B cell (primary cell): ENCODE data around the gene SMCO2. TPM values are rescaled to one million over a fixed set of nuclear protein-coding genes. Genes with fewer than 3 reads are reported as not detected.

Source experiments
- ATAC-seq: fragments of 200-7000 bp; cut with Tn5 transposase; one replicate; pipeline ENCODE4 v1.10.0; 2021; ENCODE audit warnings: low read depth, mild to moderate bottlenecking, moderate number of reproducible peaks, moderate library complexity
- CTCF ChIA-PET: fragments of 350-600 bp; sonication (Branson Sonifier 250); formaldehyde crosslinking; loops from one replicate; lab custom pipeline; 2021; ENCODE audit warnings: antibody characterized with exemption, inconsistent platforms; lab: Charles Lee
- POLR2A ChIA-PET: fragments of 350-600 bp; sonication (Branson Sonifier 250); formaldehyde crosslinking; loops from one replicate; lab custom pipeline; 2021; ENCODE audit warnings: antibody characterized with exemption; lab: Charles Lee
- DNase-seq: peaks from one replicate; pipeline ENCODE4 v3.0.0; 2013
- H2AFZ ChIP-seq: 2 replicates; pipeline ENCODE4 v1.6.1; 2012; ENCODE audit warnings: mild to moderate bottlenecking, low read depth, low read length; ENCODE audit not compliant: insufficient read depth, poor library complexity, severe bottlenecking
- H3K27ac ChIP-seq, 2 donors: 1 replicate in 1 of 2; 2 replicates in 1 of 2; pipeline ENCODE4 v1.5.1; 2012 to 2013; ENCODE audit warnings: low read length in 2 of 2, mild to moderate bottlenecking in 2 of 2, moderate library complexity in 1 of 2
- H3K27me3 ChIP-seq, 4 experiments: fragments of 200-600 bp in 1 of 4; sonication (generic) in 1 of 4; replicated peaks in 1 of 4; 1 replicate in 2 of 4; 2 replicates in 2 of 4; pipeline versions ENCODE4 v1.6.1 to v1.7.0; 2013 to 2016; ENCODE audit warnings: low read length in 3 of 4, mild to moderate bottlenecking in 2 of 4, mixed read lengths in 1 of 4, moderate library complexity in 1 of 4; ENCODE audit not compliant: insufficient read depth in 4 of 4, control insufficient read depth in 3 of 4; ENCODE audit errors: control extremely low read depth in 1 of 4
- H3K36me3 ChIP-seq, 2 experiments: replicated peaks in 1 of 2; 1 replicate in 1 of 2; 2 replicates in 1 of 2; pipeline versions ENCODE4 v1.6.1 to v1.7.1; 2013; ENCODE audit warnings: low read length in 1 of 2; ENCODE audit not compliant: insufficient read depth in 2 of 2, control insufficient read depth in 1 of 2; ENCODE audit errors: control extremely low read depth in 1 of 2, extremely low read depth in 1 of 2
- H3K4me1 ChIP-seq, 2 donors: fragments of 200-600 bp in 1 of 2; sonication (generic) in 1 of 2; 1 replicate in 1 of 2; 2 replicates in 1 of 2; pipeline versions ENCODE4 v1.5.1 to v1.6.1; 2013 to 2017; ENCODE audit warnings: low read length in 2 of 2; ENCODE audit not compliant: control insufficient read depth in 2 of 2, insufficient read depth in 2 of 2
- H3K4me2 ChIP-seq: replicated peaks from 2 replicates; pipeline ENCODE3; 2012; ENCODE audit warnings: mild to moderate bottlenecking, low read depth, low read length; ENCODE audit not compliant: poor library complexity, severe bottlenecking
- H3K4me3 ChIP-seq, 5 experiments: fragments of 200-600 bp in 1 of 5; sonication (generic) in 1 of 5; 1 replicate in 3 of 5; 2 replicates in 2 of 5; pipeline versions ENCODE4 v1.5.1 to v1.7.0; 2011 to 2016; ENCODE audit warnings: low read length in 4 of 5, mild to moderate bottlenecking in 4 of 5, low read depth in 2 of 5, control low read depth in 1 of 5, moderate library complexity in 1 of 5; ENCODE audit not compliant: insufficient read depth in 1 of 5; ENCODE audit errors: control extremely low read depth in 1 of 5, extremely low read depth in 1 of 5
- H3K79me2 ChIP-seq: fragments of 200-600 bp; sonication (generic); one replicate; pipeline ENCODE4 v1.6.0; 2016; ENCODE audit warnings: low read length; ENCODE audit not compliant: control insufficient read depth, insufficient read depth
- H3K9ac ChIP-seq: fragments of 200-600 bp; sonication (generic); 2 replicates; pipeline ENCODE4 v1.6.1; 2017; ENCODE audit warnings: mild to moderate bottlenecking, low read length, moderate library complexity
- H3K9me3 ChIP-seq, 3 donors: one replicate each; pipeline versions ENCODE4 v1.6.1 to v1.7.1; 2013; ENCODE audit warnings: low read length in 2 of 3; ENCODE audit not compliant: control insufficient read depth in 2 of 3, insufficient read depth in 1 of 3; ENCODE audit errors: control extremely low read depth in 1 of 3
- H4K20me1 ChIP-seq: 2 replicates; pipeline ENCODE4 v1.6.0; 2012; ENCODE audit warnings: mild to moderate bottlenecking, low read length; ENCODE audit not compliant: insufficient read depth, control insufficient read depth, poor library complexity, severe bottlenecking
- H3K27ac Mint-ChIP-seq: one replicate; pipeline ENCODE4 v1.8.0; 2021; ENCODE audit warnings: mixed read lengths
- H3K27me3 Mint-ChIP-seq: one replicate; pipeline ENCODE4 v1.8.0; 2021; ENCODE audit warnings: mixed read lengths
- H3K4me1 Mint-ChIP-seq: one replicate; pipeline ENCODE4 v1.8.0; 2021; ENCODE audit warnings: mixed read lengths
- H3K4me3 Mint-ChIP-seq: one replicate; pipeline ENCODE4 v1.8.0; 2021; ENCODE audit warnings: mixed read lengths
- H3K9me3 Mint-ChIP-seq: one replicate; pipeline ENCODE4 v1.8.0; 2022; ENCODE audit warnings: mixed read lengths; ENCODE audit not compliant: insufficient read depth
- CTCF ChIP-seq: fragments of 200-600 bp; IDR thresholded peaks from one replicate; pipeline ENCODE4 v1.8.0; 2022; ENCODE audit warnings: antibody characterized with exemption, mild to moderate bottlenecking
- EZH2 ChIP-seq: IDR thresholded peaks from 2 replicates; pipeline ENCODE4 v1.6.1; 2012; ENCODE audit warnings: borderline replicate concordance, low read depth, mild to moderate bottlenecking, moderate library complexity, low read length; ENCODE audit not compliant: insufficient read depth, poor library complexity, severe bottlenecking
- whole genome bisulfite sequencing: methylation state at CpG from one replicate; pipeline ENCODE4 v1.1.5; 2013; ENCODE audit warnings: missing lambda C conversion rate; ENCODE audit not compliant: insufficient coverage; 5-methylcytosine and 5-hydroxymethylcytosine counted together
- intact Hi-C: fragments of 100-400 bp; cut with micrococcal nuclease; formaldehyde crosslinking; loops from one replicate; pipeline ENCODE4 v1.10.0; 2022
- polyA plus RNA-seq: library from polyadenylated mRNA; depleted of rRNA; stranded (reverse); fragments of >200 nt; gene quantifications from 2 replicates; pipeline ENCODE4 v1.2.3, GENCODE V29; 2012
- total RNA-seq, 2 donors: library from RNA; stranded (reverse); fragments of 120-200 nt in 1 of 2; gene quantifications; 1 replicate in 1 of 2; 2 replicates in 1 of 2; pipeline versions ENCODE4 v1.2.3 to v1.2.4, GENCODE V29; 2013 to 2022

Gene SMCO2
- total and polyA plus RNA-seq, 2 donors (not counting 1 experiment from before 2014, with no cell fraction given) = 0.15 TPM; not detected in 1

- POLR2A ChIA-PET = no interaction called here
- Histone ChIP-seq H2AFZ (no peak overlapping the region), H3K36me3 (no peaks in the 10 kb centered on the region), H3K79me2 (no peaks in the 10 kb centered on the region), H3K4me1 (peaks cover 26 to 30% of the 10 kb centered on the region in 2 donors), H3K9ac (no peak overlapping the region), H4K20me1 (no peaks in the 10 kb centered on the region), H3K4me3 (no peak overlapping the region), H3K4me2 (no peak overlapping the region), H3K27ac (no peak overlapping the region), H3K9me3 (no peaks in the 10 kb centered on the region), H3K27me3 (no peaks in the 10 kb centered on the region)
- no peaks in the 10 kb centered on the region for H3K9me3 Mint-ChIP-seq
- intact Hi-C loops = loop anchor here (10.0 kb wide), 1 partner anchor 257 kb away; the partner anchor contains the start of genes KLHL42 and MANSC4
- H3K27ac Mint-ChIP-seq = no peak overlapping the region
- CTCF ChIA-PET = no interaction called here
- ATAC-seq = no peak
- peaks cover 37% of the 10 kb centered on the region for H3K4me1 Mint-ChIP-seq
- 100% methylated on average over 3 of the region's 9 CpGs for WGBS
- DNase-seq = no peak
- no peaks in the 10 kb centered on the region for H3K27me3 Mint-ChIP-seq
- TF ChIP-seq CTCF (no peak), EZH2 (no peak)
- no peak overlapping the region for H3K4me3 Mint-ChIP-seq
Observed at GRCh38 chr12:27527512-27527911, 81.0 kb downstream of the SMCO2 start.

GRCh38 chr12:27528788-27529187 is 82.3 kb downstream of the SMCO2 start:
- Histone ChIP-seq H3K4me2 (no peak overlapping the region), H3K27ac (no peak overlapping the region), H3K36me3 (no peaks in the 10 kb centered on the region), H2AFZ (no peak overlapping the region), H3K9ac (no peak overlapping the region), H3K79me2 (no peaks in the 10 kb centered on the region), H3K4me3 (no peak overlapping the region), H3K4me1 (peaks cover 33 to 37% of the 10 kb centered on the region in 2 donors), H3K27me3 (no peaks in the 10 kb centered on the region), H4K20me1 (no peaks in the 10 kb centered on the region), H3K9me3 (no peaks in the 10 kb centered on the region)
- no peaks in the 10 kb centered on the region for H3K9me3 Mint-ChIP-seq
- no peak overlapping the region for H3K4me3 Mint-ChIP-seq
- intact Hi-C loops = loop anchor here (10.0 kb wide), 1 partner anchor 256 kb away; the partner anchor contains the start of genes KLHL42 and MANSC4
- H3K4me1 Mint-ChIP-seq = peaks cover 40% of the 10 kb centered on the region
- no peak for DNase-seq
- CTCF ChIA-PET = no interaction called here
- TF ChIP-seq EZH2 (no peak), CTCF (no peak)
- no peaks in the 10 kb centered on the region for H3K27me3 Mint-ChIP-seq
- WGBS = 100% methylated on average over 2 of the region's 3 CpGs
- no peak overlapping the region for H3K27ac Mint-ChIP-seq
- no peak for ATAC-seq
- POLR2A ChIA-PET = no interaction called here
